Heart left ventricle (tissue), 16 donors: ENCODE measurements around the gene CRHR1. TPM values are rescaled to one million over a fixed set of nuclear protein-coding genes. Genes with fewer than 3 reads are reported as not detected.

ENCODE experiments used
- ATAC-seq, 4 donors: fragments of 200-7000 bp; cut with Tn5 transposase; one replicate each; pipeline ENCODE4 v1.9.1; 2020 to 2022; ENCODE audit warnings: moderate library complexity in 4 of 4, mild to moderate bottlenecking in 3 of 4, moderate number of reproducible peaks in 1 of 4
- DNase-seq, 5 donors: peaks; one replicate each; pipeline ENCODE4 v3.0.0-alpha.2; 2020
- H3K27ac ChIP-seq, 12 donors: fragments of 200-600 bp; sonication (generic) in 4 of 12; one replicate each; pipeline versions ENCODE4 v1.5.0 to v1.8.0; 2016 to 2022; ENCODE audit warnings: mild to moderate bottlenecking in 2 of 12
- H3K27me3 ChIP-seq, 9 donors: fragments of 200-600 bp; sonication (generic) in 2 of 9; one replicate each; pipeline versions ENCODE4 v1.5.1 to v1.8.0; 2016 to 2022; ENCODE audit warnings: mild to moderate bottlenecking in 3 of 9
- H3K36me3 ChIP-seq, 9 donors: fragments of 200-600 bp; sonication (generic) in 2 of 9; one replicate each; pipeline versions ENCODE4 v1.5.0 to v1.8.0; 2018 to 2022; ENCODE audit warnings: mild to moderate bottlenecking in 2 of 9
- H3K4me1 ChIP-seq, 12 donors: fragments of 200-600 bp; sonication (generic) in 4 of 12; one replicate each; pipeline versions ENCODE4 v1.5.0 to v1.8.0; 2016 to 2022; ENCODE audit warnings: mild to moderate bottlenecking in 3 of 12
- H3K4me3 ChIP-seq, 12 donors: fragments of 200-600 bp; sonication (generic) in 4 of 12; one replicate each; pipeline versions ENCODE4 v1.5.0 to v1.8.0; 2017 to 2022; ENCODE audit warnings: mild to moderate bottlenecking in 9 of 12, moderate library complexity in 4 of 12
- H3K9me3 ChIP-seq, 12 donors: fragments of 200-600 bp; sonication (generic) in 4 of 12; one replicate each; pipeline versions ENCODE4 v1.5.0 to v1.8.0; 2016 to 2022; ENCODE audit warnings: mild to moderate bottlenecking in 1 of 12
- CTCF ChIP-seq, 12 donors: fragments of 200-600 bp; sonication (generic) in 4 of 12; IDR thresholded peaks; one replicate each; pipeline versions ENCODE4 v1.5.0 to v1.8.0; 2018 to 2022; ENCODE audit warnings: antibody characterized with exemption in 12 of 12, mild to moderate bottlenecking in 5 of 12
- POLR2A ChIP-seq, 2 donors: fragments of 450-650 bp; IDR thresholded peaks; one replicate each; pipeline ENCODE4 v1.6.1; 2017; ENCODE audit warnings: antibody characterized with exemption in 2 of 2, mild to moderate bottlenecking in 2 of 2, moderate library complexity in 2 of 2
- WGBS, 4 donors: extraction: QIAGEN DNeasy Blood & Tissue Kit in 2 of 4; methylation state at CpG; one replicate each; pipeline versions ENCODE4 v1.1.5 to v1.1.7; 2013 to 2018; 5-methylcytosine and 5-hydroxymethylcytosine counted together
- intact Hi-C, 10 donors: fragments of 100-400 bp; cut with DNase I; formaldehyde crosslinking; loops; one replicate each; pipeline versions ENCODE4 v1.11.1 to v1.14.2; 2022
- polyA plus RNA-seq, 2 donors: library from polyadenylated mRNA; stranded (reverse); fragments of 200-250 nt; gene quantifications; one replicate each; pipeline ENCODE4 v1.2.3, GENCODE V29; 2013
- total RNA-seq, 9 donors: library from RNA; depleted of rRNA in 2 of 9; stranded (reverse); fragments of >200 nt in 2 of 9; fragmentation: NEBNext Ultra II Directional in 3 of 9; extraction: Animal tissue kit (Norgen Biotek cat#: 25700) in 3 of 9; gene quantifications; one replicate each; pipeline versions ENCODE4 v1.1.0 to v1.2.4, GENCODE V29; 2016 to 2023
- donor health status: ischemic (EF 13 %, LVEDD 7.1; RV severe dilation, severe dysfunction).
- donor health status: healthy with polysubstance abuse.
- donor health status: DM: no; HTN: yes; CAD: no.
- donor health status: DM: no; HTN: no; CAD: no.
- donor health status: ischemic (EF 25% LVEDD 6.9; RV normal size, moderate dysfunction).
- donor health status: ischemic (EF 25% LVEDD 5.7; RV mildly dilated, moderate dysfunction).
- donor health status: healthy.
- donor health status: DM: yes; HTN: yes; CAD: no.
- donor health status: ischemic (EF 35%, LVEDD 5.7; RV mildly dilated, moderate dysfunction).
- donor health status: nonischemic (EF 11% LVEDD 7.7; RV severe dilation, severe dysfunction).
- donor health status: DM: yes; HTN: yes; CAD: no.
- donor health status: PGD.
- donor health status: ischemic (EF 29% LVEDD 5.4; RV normal size, mild dysfunction).
- donor health status: nonischemic (EF 23%, LVEDD 6.1; RV moderate dilation, normal function).

CRHR1 gene
- total and polyA plus RNA-seq, 11 donors = 0.52 TPM; not detected in 10

GRCh38 chr17:45863857-45864654, 79.9 kb downstream of the CRHR1 start:
- no peak for ATAC-seq
- TF ChIP-seq POLR2A (IDR thresholded peaks at IDR 0.05) (no peak), CTCF (IDR thresholded peaks at IDR 0.05) (no peak)
- no peaks in the 10 kb centered on the region for H3K36me3 ChIP-seq
- H3K4me3 ChIP-seq = no peak overlapping the region
- no peaks in the 10 kb centered on the region for H3K9me3 ChIP-seq
- intact Hi-C loops = loop anchor here in 1 of 10 donors (2.0 kb wide), 1 partner anchor 21 kb away; no protein-coding TSS in a partner anchor
- DNase-seq = no peak
- no peak overlapping the region for H3K27ac ChIP-seq
- no peaks in the 10 kb centered on the region for H3K4me1 ChIP-seq
- WGBS, 4 donors = 52 to 71% (median 55%) methylated on average over 6 of the region's 6 CpGs
- peaks cover 0 to 35% (median 5%) of the 10 kb centered on the region in 9 donors for H3K27me3 ChIP-seq

GRCh38 chr17:45867171-45867570, 83.1 kb downstream of the CRHR1 start:
- DNase-seq (no peak), ATAC-seq (no peak)
- WGBS, 4 donors = 78 to 85% (median 83%) methylated on average over 6 of the region's 6 CpGs
- no peaks in the 10 kb centered on the region for H3K9me3 ChIP-seq
- no peaks in the 10 kb centered on the region for H3K36me3 ChIP-seq
- no peak overlapping the region for H3K27ac ChIP-seq
- no peaks in the 10 kb centered on the region for H3K4me1 ChIP-seq
- H3K27me3 ChIP-seq = peaks cover 0 to 36% (median 5%) of the 10 kb centered on the region in 9 donors
- intact Hi-C loops = no loop called here
- TF ChIP-seq CTCF (IDR thresholded peaks at IDR 0.05) = no peak
- no peak for TF ChIP-seq POLR2A (IDR thresholded peaks at IDR 0.05)
- no peak overlapping the region for H3K4me3 ChIP-seq

- no peak for DNase-seq
- Histone ChIP-seq H3K27me3 (peaks cover 0 to 42% (median 5%) of the 10 kb centered on the region in 9 donors), H3K9me3 (no peaks in the 10 kb centered on the region), H3K4me3 (no peak overlapping the region), H3K36me3 (no peaks in the 10 kb centered on the region), H3K4me1 (no peaks in the 10 kb centered on the region), H3K27ac (no peak overlapping the region)
- TF ChIP-seq POLR2A (IDR thresholded peaks at IDR 0.05) (no peak), CTCF (IDR thresholded peaks at IDR 0.05) (no peak)
- no peak for ATAC-seq
- intact Hi-C loops = no loop called here
- 57 to 76% (median 67%) methylated on average over 8 of the region's 8 CpGs for WGBS, 4 donors
Observed at GRCh38 chr17:45867702-45868101, 83.6 kb downstream of the CRHR1 start.

GRCh38 chr17:45868276-45868675, 84.2 kb downstream of the CRHR1 start:
- Histone ChIP-seq H3K4me1 (no peaks in the 10 kb centered on the region), H3K27ac (no peak overlapping the region), H3K27me3 (peaks cover 0 to 38% (median 5%) of the 10 kb centered on the region in 9 donors), H3K36me3 (no peaks in the 10 kb centered on the region), H3K4me3 (no peak overlapping the region), H3K9me3 (no peaks in the 10 kb centered on the region)
- TF ChIP-seq POLR2A (IDR thresholded peaks at IDR 0.05) (no peak), CTCF (IDR thresholded peaks at IDR 0.05) (no peak)
- 68 to 90% (median 70%) methylated on average over 5 of the region's 5 CpGs for WGBS, 4 donors
- DNase-seq = no peak
- ATAC-seq = no peak
- intact Hi-C loops = no loop called here
